ENCODE measurements around the gene TIMP2.
A peak's percentile ranks its signal among the peaks of the same experiment; 100 is the strongest.
"Not testable (repeated sequence)": the region's sequence is repeated elsewhere in the genome, so short reads cannot be mapped to it uniquely, and the experiment has no call there.

Gene TIMP2

GRCh38 chr17:78925234-78925633 is at the start of gene TIMP2:
TSS of gene TIMP2 (minus strand) at chr17:78925387. CDS start at chr17:78925088, 299 bp downstream.
- peak; percentile 85 for DNase-seq

- DNase-seq, result no peak
Measured at GRCh38 chr17:78973792-78974520, 48.8 kb upstream of the TIMP2 start.

GRCh38 chr17:78973196-78973595 is 48.0 kb upstream of the TIMP2 start:
- no peak for DNase-seq

- DNase-seq, result no peak
Measured at GRCh38 chr17:78972507-78973105, 47.4 kb upstream of the TIMP2 start.

GRCh38 chr17:78971756-78972506 is 46.7 kb upstream of the TIMP2 start:
- no peak for DNase-seq

GRCh38 chr17:78970834-78971755 is 45.9 kb upstream of the TIMP2 start:
- DNase-seq, result peak; percentile 60

- DNase-seq, result no peak
Measured at GRCh38 chr17:78969865-78970264, 44.7 kb upstream of the TIMP2 start.

- DNase-seq, result no peak
Measured at GRCh38 chr17:78967782-78968362, 42.7 kb upstream of the TIMP2 start.

- DNase-seq, result no peak
Measured at GRCh38 chr17:78966910-78967600, 41.9 kb upstream of the TIMP2 start.

GRCh38 chr17:78966123-78966813 is 41.1 kb upstream of the TIMP2 start:
- no peak for DNase-seq

GRCh38 chr17:78965491-78965924 is 40.3 kb upstream of the TIMP2 start:
- peak; percentile 77 for DNase-seq

- DNase-seq, result no peak
Measured at GRCh38 chr17:78963378-78963777, 38.2 kb upstream of the TIMP2 start.

- not testable (repeated sequence) for DNase-seq
Measured at GRCh38 chr17:78962984-78963348, 37.8 kb upstream of the TIMP2 start.

GRCh38 chr17:78962345-78962983 is 37.3 kb upstream of the TIMP2 start:
- DNase-seq, result no peak

GRCh38 chr17:78961571-78961970 is 36.4 kb upstream of the TIMP2 start:
- no peak for DNase-seq

GRCh38 chr17:78960928-78961327 is 35.7 kb upstream of the TIMP2 start:
- no peak for DNase-seq

- DNase-seq, result no peak
Measured at GRCh38 chr17:78959803-78960202, 34.6 kb upstream of the TIMP2 start.

- no peak for DNase-seq
Measured at GRCh38 chr17:78958641-78959127, 33.5 kb upstream of the TIMP2 start.

GRCh38 chr17:78957128-78957527 is 31.9 kb upstream of the TIMP2 start:
- DNase-seq, result no peak

GRCh38 chr17:78956254-78956653 is 31.1 kb upstream of the TIMP2 start:
- no peak for DNase-seq
